HG03045 (cell line): Measurements from ENCODE around the gene ANXA11.
"Not testable (repeated sequence)": the region's sequence is repeated elsewhere in the genome, so short reads cannot be mapped to it uniquely, and the experiment has no call there.

Experiments used
- ATAC-seq: cut with Tn5 transposase; IDR thresholded peaks from one replicate; pipeline ENCODE4 v1.9.1; 2021; ENCODE audit warnings: mild to moderate bottlenecking, moderate library complexity; ENCODE audit not compliant: unreplicated experiment

Gene ANXA11

GRCh38 chr10:80210259-80210658, 4.9 kb upstream of the ANXA11 start:
- ATAC-seq: no peak

- ATAC-seq: no peak
These were observed 2.5 kb upstream of the ANXA11 start for GRCh38 chr10:80207768-80208370.

DNA sequence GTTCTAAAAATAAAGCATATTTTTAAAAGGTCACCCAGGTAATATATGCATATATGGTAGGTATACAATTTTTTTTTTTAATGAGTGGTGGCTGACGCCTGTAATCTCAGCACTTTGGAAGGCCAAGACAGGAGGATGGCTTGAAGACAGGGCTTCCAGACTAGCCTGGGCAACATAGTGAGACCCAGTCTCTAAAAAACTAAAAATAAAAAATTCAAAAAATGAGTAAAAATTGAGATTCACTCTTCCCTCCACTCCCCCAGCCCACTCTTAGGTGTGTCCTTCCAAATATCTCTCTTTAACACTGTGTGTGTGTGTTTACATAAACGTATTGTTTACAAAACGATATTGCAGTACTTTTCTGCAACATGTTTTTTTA, 929 bp upstream of the ANXA11 start:
- ATAC-seq: no peak

DNA sequence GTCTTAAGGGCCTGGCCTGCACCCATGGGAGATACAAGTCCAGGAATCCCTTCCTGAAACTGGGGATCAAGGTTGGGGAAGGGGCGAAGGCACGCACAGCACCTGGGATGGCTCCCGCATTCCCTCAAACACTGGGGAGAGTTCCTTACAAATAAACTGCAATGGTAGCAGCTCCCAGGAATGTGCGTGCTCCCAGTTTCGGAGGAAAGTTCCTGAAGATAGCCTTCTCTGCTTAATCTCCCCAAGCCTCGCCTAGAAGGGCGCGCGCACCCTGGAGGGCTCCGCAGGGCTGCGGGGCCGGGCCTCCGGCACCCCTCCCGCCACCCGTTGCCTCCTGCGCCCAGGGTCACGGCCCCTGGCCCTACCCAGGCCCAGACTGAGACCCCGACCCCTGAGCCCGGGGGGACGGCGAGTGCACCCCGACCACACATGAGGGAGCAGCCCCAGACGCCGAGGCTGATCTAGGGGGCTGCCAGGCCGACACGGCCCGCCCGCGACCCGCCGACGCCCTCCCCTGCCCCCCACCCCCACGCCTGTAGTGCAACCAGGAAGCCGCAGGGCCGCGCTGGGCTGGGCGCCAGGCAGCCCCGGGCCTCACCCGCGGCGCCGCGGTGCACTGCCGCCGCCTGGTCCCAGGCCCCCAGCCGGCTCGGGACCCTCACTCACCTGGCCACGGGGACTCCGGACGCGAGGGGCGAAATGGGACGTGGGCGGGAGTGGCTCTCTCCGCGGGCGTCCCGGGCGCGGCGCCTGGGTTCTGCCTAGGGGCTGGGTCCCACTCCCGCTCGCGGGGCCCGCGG, 460 bp downstream of the ANXA11 start:
- ATAC-seq: peak; percentile 35

- ATAC-seq: no peak
These were observed 1.3 kb downstream of the ANXA11 start for GRCh38 chr10:80203835-80204676.

GRCh38 chr10:80202934-80203834, 2.2 kb downstream of the ANXA11 start:
- peak; percentile 35 for ATAC-seq

DNA sequence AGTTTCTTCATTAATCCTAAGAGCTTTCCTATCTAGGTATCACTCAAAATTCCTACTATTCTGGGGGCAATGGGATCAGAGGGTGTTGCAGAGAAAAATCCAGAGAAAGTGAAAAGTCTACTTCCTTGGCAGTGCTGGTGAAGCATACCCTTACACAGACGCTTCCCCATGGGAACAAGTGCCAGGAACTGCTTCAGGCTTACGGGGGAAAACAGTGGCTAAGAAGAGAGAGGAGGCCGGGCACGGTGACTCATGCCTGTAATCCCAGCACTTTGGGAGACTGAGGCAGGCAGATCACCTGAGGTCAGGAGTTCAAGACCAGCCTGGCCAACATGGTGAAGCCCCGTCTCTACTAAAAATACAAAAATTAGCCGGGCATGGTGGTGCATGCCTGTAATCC, 2.8 kb downstream of the ANXA11 start:
- ATAC-seq: not testable (repeated sequence)

DNA sequence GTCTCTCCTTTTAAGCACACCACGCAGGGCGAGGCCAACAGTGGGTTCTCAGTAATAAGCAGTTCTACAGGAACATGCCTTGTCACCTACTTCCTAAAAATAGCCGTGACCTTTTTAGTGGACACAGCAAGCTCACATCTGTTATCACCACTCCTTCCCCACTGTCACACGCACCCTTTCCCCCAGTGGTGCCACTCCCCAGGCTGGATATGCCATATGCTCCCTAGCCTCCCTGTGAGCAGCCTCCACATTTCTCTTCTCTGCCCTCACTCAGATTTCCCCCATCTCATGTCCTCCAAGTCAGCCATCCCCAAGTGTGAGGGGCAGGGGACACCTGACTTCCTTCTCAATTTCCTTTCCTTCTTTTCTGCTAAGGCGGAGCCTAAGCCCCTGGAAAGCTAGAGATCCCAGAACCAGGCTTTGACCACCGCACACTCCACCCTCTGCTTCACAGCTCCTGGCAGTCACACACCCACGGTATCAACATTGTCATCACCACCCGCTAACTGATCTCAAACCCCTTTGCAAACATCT, 3.7 kb downstream of the ANXA11 start:
- no peak for ATAC-seq

DNA sequence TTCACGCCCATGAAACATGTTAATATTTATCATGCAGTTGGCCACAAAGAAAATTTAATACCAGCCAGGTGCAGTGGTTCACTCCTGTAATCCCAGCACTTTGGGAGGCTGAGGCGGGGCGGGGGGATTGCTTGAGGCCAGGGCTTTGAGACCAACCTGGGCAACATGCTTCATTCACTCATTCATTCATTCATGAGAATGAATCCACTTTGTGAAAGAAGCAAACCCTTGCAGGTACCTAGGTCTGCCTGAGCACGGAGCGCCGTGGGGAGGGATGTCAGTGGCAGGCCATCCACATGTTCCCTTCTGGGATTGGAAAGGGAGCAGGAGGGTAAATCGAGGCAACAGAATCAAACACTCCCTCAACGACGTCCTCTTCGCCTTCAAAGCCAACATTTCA, 4.7 kb downstream of the ANXA11 start:
- no peak for ATAC-seq

DNA sequence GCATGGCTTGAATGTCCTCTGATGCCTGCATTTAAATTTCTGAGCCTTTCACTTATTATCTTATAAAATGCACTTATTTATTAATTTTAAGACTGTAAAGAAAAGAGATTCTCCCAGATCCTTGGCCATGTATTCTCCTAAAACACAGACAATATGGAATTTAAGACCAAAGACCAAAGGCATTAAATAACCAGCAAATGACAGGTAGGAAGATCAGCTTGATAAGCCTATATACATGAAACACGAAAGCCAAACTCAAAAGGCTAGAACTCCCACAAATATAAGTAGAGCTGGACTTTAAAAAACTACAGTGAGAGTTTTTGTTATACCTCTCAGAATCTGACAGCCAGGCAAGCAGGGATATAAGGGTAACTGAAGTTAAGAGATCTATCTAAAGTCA, 5.1 kb downstream of the ANXA11 start:
- no peak for ATAC-seq

- no peak for ATAC-seq
These were observed 5.5 kb downstream of the ANXA11 start for GRCh38 chr10:80199828-80200227.

GRCh38 chr10:80197972-80198916, 7.1 kb downstream of the ANXA11 start:
- ATAC-seq: no peak

GRCh38 chr10:80196950-80197315, 8.4 kb downstream of the ANXA11 start:
- ATAC-seq: no peak

DNA sequence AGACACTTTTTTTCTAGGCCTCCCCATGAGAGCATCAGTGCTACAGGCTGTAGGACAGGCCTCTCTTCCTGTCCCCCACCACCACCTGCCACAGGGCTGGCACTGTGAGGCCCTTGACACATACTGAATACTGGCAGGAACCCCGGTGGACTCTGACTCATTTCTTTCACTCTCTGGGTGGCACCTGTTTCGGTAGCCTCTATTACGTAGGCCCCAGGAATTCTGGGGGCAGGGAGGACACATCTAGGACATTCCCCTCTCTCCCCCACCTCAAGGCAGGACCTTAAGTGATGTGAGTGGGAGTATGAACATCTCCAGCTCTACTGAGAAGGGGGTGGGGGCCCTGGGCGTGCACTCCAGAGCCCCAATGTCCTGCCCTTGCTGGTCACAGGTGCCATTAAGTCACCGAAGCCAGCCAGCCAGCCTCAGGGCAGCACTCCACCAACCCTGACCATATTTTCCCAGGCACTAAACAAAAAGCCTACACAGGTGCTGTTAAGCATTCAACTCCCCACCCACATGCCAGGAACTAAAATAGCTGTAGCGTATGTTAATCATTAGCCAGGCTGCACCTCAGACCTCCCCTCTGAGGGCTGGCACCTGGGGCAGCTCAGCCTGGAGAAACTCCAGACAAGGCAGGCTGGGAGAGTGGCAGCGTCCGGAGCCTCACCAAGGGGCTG, 8.9 kb downstream of the ANXA11 start:
- ATAC-seq: peak; percentile 86

DNA sequence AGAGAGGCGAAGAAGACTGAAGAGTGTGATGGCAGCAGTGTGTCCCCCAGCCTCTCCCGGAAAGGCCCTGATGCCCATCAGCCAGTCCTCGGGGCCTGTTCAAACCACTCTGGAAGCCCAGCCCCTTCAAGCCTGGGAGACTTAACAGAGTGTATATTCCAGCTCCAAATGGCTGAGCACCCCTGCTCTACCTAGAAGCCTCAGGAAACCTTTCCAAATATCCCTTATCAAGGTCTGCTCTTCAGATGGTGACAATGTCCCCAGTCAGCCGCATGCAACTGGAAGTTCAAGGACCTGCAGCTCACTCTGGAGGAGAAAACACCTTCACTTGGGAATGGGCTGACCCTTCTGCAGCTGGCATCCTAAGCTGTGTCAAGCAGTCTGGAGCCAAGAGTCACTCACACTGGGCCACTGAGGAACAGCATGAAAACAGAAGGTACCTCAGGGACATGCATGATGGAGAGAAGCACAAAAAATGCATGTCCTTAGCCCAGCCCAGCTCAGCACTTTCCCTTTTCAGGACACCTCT, 10.2 kb downstream of the ANXA11 start:
- ATAC-seq: no peak

DNA sequence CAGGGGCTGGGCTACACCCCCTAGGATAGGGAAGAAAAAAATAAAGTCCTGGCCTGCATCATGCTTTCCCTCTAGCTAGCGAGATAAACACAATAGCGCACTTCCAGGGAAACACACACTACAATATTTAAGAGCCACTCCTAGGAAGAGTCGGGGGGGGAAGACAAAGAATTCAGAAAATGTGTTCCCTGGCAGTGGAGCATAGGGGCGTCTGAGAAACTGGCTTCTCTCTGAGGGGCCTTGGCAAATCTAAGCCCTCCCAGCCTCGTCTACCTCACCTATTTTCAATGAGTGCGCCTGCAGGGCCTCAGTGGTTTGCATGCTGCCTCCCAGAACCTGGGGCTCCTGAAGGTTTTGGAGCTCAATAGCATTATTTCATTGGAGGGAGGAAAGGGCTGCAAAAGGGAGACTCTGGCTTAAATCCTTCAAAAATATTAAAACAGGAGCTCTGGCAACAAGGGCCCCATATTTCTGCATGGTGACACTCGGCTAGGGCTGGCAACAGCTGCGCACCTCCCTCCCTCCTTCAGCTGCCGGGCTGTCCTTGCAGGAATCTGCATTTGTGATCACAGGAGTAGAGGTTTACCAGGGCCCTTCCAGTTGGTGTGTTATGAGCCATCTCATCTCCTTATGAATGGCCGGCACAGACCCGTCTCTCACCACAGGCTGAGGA, 10.8 kb downstream of the ANXA11 start:
- ATAC-seq: no peak

- ATAC-seq: no peak
These were observed 12.8 kb downstream of the ANXA11 start for GRCh38 chr10:80192553-80192952.
